K562 treated with DMSO at 1 percent for 24 hours (cell line): ENCODE measurements around the gene SEMA4C. TPM values are rescaled to one million over a fixed set of nuclear protein-coding genes. Genes with fewer than 3 reads are reported as not detected.

Source experiments
- total RNA-seq: library from RNA; unstranded; fragments of 300-600 nt; gene quantifications from 2 replicates; pipeline ENCODE4 v1.2.3, GENCODE V29; 2022; ENCODE audit warnings: low read depth; ENCODE audit not compliant: insufficient read depth

Gene SEMA4C, protein sequence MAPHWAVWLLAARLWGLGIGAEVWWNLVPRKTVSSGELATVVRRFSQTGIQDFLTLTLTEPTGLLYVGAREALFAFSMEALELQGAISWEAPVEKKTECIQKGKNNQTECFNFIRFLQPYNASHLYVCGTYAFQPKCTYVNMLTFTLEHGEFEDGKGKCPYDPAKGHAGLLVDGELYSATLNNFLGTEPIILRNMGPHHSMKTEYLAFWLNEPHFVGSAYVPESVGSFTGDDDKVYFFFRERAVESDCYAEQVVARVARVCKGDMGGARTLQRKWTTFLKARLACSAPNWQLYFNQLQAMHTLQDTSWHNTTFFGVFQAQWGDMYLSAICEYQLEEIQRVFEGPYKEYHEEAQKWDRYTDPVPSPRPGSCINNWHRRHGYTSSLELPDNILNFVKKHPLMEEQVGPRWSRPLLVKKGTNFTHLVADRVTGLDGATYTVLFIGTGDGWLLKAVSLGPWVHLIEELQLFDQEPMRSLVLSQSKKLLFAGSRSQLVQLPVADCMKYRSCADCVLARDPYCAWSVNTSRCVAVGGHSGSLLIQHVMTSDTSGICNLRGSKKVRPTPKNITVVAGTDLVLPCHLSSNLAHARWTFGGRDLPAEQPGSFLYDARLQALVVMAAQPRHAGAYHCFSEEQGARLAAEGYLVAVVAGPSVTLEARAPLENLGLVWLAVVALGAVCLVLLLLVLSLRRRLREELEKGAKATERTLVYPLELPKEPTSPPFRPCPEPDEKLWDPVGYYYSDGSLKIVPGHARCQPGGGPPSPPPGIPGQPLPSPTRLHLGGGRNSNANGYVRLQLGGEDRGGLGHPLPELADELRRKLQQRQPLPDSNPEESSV
- 32.5 and 35.6 TPM in 2 replicates for total RNA-seq

DNA sequence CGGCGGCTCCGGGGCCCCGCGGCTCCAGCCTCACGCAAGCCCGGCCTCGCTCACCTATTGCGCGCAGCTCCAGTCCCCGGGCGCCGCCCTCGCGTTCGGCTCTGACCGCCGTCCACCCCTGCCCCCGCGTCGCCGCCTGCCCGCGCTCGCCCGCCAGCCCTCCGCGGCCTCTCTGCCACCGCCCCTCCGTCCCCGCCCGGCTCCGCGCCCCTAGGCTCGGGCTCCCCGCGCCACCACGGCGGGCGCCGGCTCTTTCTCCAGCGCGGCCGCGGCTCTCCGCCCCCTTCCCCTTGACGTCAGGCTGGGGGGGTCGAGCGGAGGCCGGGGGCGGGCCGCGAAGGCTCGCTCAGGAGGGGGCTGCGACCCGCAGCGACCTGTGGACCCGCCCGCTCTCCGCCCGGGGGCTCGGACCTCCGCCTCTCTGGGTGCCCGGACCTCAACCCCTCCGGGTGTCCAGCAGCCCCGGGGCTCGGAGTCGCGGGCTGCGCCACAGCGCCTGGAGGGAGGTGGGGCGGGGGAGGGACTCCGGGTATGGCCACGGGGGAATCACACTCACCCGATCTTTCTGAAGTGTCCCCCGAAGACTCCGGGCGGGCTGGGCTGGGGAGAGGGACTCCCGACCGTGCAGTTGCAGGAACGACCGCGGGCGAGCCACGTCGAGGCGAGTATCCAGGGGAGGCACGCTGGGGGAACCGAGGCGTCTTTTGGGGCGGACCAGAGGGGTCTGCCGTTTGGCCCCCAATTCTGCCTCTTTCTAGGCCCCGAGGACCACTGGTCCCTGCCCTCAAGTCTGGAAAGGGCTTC, at the start of gene SEMA4C:
Gene SEMA4C (minus strand): TSS at position 259 of the 804 bp plus-strand sequence. CDS start 2,194 bp downstream, outside the sequence.

DNA sequence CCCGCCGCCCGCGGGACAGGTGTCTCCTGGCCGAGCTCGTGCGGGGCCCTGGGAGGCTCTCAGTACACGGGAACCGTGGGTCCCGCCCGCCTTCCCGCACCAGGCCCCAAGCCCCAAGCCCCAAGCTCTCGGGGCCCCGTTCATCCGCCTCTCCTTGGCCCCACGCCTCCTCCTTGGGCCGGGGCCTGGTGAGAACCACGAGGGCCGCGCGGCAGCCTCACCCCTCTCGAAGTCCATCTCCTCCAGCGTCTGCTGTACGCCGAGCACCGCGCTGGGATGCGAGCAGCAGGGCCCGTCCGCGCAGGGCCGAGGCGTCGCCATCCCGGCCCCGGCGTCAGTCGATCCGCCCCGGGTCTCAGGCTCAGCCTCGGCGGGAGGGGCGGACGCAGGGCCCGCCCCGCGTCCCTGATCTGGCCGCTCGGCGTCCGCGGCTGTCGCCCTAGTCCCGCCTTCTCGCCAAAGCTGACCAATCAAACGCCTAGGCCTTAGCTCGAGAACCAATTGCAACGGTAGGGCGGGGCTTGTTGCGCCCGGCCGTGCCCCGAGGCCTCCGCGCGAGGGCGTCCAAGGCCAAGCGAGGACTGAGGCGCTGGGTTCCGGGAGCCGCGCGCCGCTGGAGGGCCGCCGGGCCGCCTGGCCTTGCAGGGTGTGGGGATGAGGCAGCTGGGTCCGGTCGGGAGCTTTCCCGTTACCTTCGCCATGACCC, 12.1 kb downstream of the SEMA4C start, which contains the start of gene ANKRD39:
Gene ANKRD39 (minus strand): TSS at position 350 of the 706 bp plus-strand sequence. CDS start 29 bp downstream, at position 321.

DNA sequence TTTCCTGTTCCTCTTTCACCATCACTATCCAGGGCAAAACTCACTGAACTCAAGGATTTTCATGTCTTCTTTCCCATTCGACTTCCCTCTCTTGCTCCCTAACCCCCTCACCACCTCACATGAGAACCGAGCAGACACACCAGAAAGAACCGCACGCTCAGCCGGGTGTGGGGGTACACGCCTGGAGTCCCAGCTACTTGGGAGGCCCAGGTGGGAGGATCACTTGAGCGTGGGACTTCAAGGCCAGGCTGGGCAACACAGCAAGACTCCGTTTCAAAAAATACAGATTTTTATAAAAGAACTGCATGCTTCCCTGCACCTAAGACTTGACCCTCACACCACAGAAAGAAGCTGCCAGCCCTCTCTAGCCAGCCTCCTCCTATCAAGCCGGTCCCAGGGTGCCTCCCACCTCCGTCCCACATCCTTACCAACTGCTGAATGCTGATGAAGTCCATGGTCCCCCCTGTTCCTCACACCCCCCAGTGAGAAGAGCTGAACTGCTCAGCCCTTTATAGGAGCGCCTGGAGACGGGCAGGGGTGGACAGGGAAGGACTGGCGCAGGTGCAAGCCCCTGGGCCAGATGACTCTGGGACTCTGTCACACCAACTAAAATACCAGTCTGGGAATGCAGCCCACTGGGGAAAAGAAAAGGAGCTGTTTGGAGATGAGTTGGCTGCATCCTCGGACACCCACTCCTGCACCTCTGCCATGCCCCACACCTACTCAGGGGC, 26.2 kb downstream of the SEMA4C start, which contains the start of gene ANKRD23:
Gene ANKRD23 (minus strand): TSS at position 484 of the 731 bp plus-strand sequence. CDS start 29 bp downstream, at position 455.

DNA sequence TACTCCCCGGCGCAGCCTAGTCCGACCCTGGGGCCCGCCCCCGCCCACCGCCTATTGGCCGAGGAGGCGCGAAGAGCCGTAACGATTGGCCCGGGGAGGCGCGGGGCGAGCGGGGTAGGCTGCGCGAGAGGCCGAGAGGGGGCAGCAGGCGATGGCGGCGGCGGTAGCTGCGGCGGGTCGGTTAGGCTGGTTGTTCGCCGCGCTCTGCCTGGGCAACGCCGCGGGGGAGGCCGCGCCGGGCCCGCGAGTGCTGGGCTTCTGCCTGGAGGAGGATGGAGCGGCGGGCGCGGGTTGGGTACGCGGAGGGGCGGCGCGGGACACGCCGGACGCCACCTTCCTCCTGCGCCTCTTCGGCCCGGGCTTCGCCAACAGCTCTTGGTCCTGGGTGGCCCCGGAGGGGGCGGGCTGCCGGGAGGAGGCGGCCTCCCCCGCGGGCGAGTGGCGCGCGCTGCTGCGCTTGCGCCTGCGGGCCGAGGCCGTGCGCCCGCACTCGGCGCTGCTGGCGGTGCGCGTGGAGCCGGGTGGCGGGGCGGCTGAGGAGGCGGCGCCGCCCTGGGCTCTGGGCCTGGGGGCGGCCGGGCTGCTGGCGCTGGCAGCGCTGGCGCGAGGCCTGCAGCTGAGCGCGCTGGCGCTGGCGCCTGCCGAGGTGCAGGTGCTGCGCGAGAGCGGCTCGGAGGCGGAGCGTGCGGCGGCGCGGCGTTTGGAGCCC, 53.6 kb downstream of the SEMA4C start, which contains the start of gene CNNM3:
Gene CNNM3 (plus strand): TSS at position 142 of the 709 bp plus-strand sequence. CDS start 10 bp downstream, at position 152.

Other genes starting within 250 kb of the SEMA4C start
- gene KANSL3, start 231.8 kb downstream of the SEMA4C start, total RNA-seq = 38.9 and 45.3 TPM in 2 replicates
- gene FER1L5, start 227.3 kb downstream of the SEMA4C start, total RNA-seq = not detected in 2 replicates
- 21.2 and 21.7 TPM in 2 replicates for gene LMAN2L, start 130.0 kb downstream of the SEMA4C start, total RNA-seq
- gene CNNM4, start 109.2 kb downstream of the SEMA4C start, total RNA-seq = 10.8 and 12.3 TPM in 2 replicates
- 35.6 and 36.0 TPM in 2 replicates for gene CNNM3, start 53.8 kb downstream of the SEMA4C start, total RNA-seq
- gene ANKRD23, start 26.1 kb downstream of the SEMA4C start, total RNA-seq = 3.7 and 5.3 TPM in 2 replicates
- 24.2 and 30.4 TPM in 2 replicates for gene ANKRD39, start 12.1 kb downstream of the SEMA4C start, total RNA-seq
- 276 and 300 TPM in 2 replicates for gene FAM178B, start 116.5 kb upstream of the SEMA4C start, total RNA-seq
- 63.4 and 67.4 TPM in 2 replicates for gene FAHD2B, start 224.8 kb upstream of the SEMA4C start, total RNA-seq
- gene ANKRD36, start 243.1 kb upstream of the SEMA4C start, total RNA-seq = 2.6 and 4.0 TPM in 2 replicates